Measurements from ENCODE around the gene ERAP2. TPM values are rescaled to one million over a fixed set of nuclear protein-coding genes. Genes with fewer than 3 reads are reported as not detected.
"Not testable (repeated sequence)": the region's sequence is repeated elsewhere in the genome, so short reads cannot be mapped to it uniquely, and the experiment has no call there.

ERAP2 gene
- total RNA-seq, 2 donors from 2014 or later: 5.5 to 5.9 TPM

GRCh38 chr5:96930589-96930988 lies 54.3 kb downstream of the ERAP2 start:
- Histone ChIP-seq H3K4me1 (peaks cover 0 to 30% of the 10 kb centered on the region in 2 donors), H3K4me3 (no peak overlapping the region), H3K27ac (peak overlapping the region in 1 of 2 donors; percentile 2), H3K27me3 (no peaks in the 10 kb centered on the region), H3K36me3 (no peaks in the 10 kb centered on the region), H3K9me3 (no peaks in the 10 kb centered on the region)
- TF ChIP-seq CTCF (IDR thresholded peaks at IDR 0.05): no peak
- no peak for DNase-seq (ENCODE audit: low spot score)

- DNase-seq (ENCODE audit: low spot score); H3K27me3 ChIP-seq; H3K9me3 ChIP-seq; H3K27ac ChIP-seq; H3K36me3 ChIP-seq; H3K4me3 ChIP-seq: not testable (repeated sequence)
- H3K4me1 ChIP-seq: peaks cover 2 to 30% of the 10 kb centered on the region in 2 donors
Observed at GRCh38 chr5:96931037-96931436, 54.7 kb downstream of the ERAP2 start.

- H3K27ac ChIP-seq: no peak overlapping the region
- peaks cover 2 to 30% of the 10 kb centered on the region in 2 donors for H3K4me1 ChIP-seq
- H3K27me3 ChIP-seq: no peaks in the 10 kb centered on the region
- H3K9me3 ChIP-seq: no peaks in the 10 kb centered on the region
- no peak for DNase-seq (ENCODE audit: low spot score)
- no peaks in the 10 kb centered on the region for H3K36me3 ChIP-seq
- no peak for TF ChIP-seq CTCF (IDR thresholded peaks at IDR 0.05)
- H3K4me3 ChIP-seq: no peak overlapping the region
Observed at GRCh38 chr5:96931605-96932004, 55.3 kb downstream of the ERAP2 start.

GRCh38 chr5:96932026-96932425 lies 55.7 kb downstream of the ERAP2 start:
- Histone ChIP-seq H3K4me1 (peaks cover 2 to 30% of the 10 kb centered on the region in 2 donors), H3K36me3 (no peaks in the 10 kb centered on the region), H3K9me3 (no peaks in the 10 kb centered on the region), H3K27me3 (no peaks in the 10 kb centered on the region), H3K27ac (peak overlapping the region in 1 of 2 donors; percentile 99), H3K4me3 (no peak overlapping the region)
- TF ChIP-seq CTCF (IDR thresholded peaks at IDR 0.05): no peak
- DNase-seq (ENCODE audit: low spot score): no peak

GRCh38 chr5:96933764-96934707 lies 57.7 kb downstream of the ERAP2 start:
- peaks cover 2 to 39% of the 10 kb centered on the region in 2 donors for H3K4me1 ChIP-seq
- DNase-seq (ENCODE audit: low spot score): no peak

More at GRCh38 chr5:96933764-96934707, 57.7 kb downstream of the ERAP2 start:
- no peak for TF ChIP-seq CTCF (IDR thresholded peaks at IDR 0.05)
- Histone ChIP-seq H3K4me3 (peak overlapping the region; percentile 89 to 93), H3K27me3 (no peaks in the 10 kb centered on the region), H3K9me3 (no peaks in the 10 kb centered on the region), H3K27ac (peak overlapping the region; percentile 99), H3K36me3 (no peaks in the 10 kb centered on the region)

All from right atrium auricular region (tissue), 2 donors.